ENCODE data around the gene FNTB. TPM values are rescaled to one million over a fixed set of nuclear protein-coding genes. Genes with fewer than 3 reads are reported as not detected.
"Not testable (repeated sequence)": the region's sequence is repeated elsewhere in the genome, so short reads cannot be mapped to it uniquely, and the experiment has no call there.

Gene FNTB
- total RNA-seq, 1 donor from 2014 or later, result 19.9 TPM

DNA sequence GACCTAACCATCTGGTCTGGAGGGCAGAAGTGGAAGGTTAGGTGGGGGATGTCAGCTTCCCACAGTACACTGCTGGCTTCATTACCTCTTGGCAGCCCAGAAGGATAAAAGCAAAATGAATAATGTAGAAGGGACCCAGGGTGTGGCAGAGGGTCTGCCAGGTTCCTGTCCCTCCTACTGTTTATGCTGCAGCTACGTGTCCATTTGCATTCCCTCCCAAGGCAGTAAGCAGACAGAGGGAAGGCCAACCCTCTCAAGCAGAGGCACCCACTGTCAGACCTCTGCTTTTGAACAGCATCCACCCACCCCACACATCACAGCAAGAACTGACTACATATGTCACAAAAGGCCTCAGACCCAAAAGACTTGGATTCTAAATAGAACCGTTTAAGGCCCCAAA, 96.2 kb downstream of the FNTB start:
- Histone ChIP-seq H3K4me2 (ENCODE audit: low read length) (no peak overlapping the region), H3K79me2 (ENCODE audit: insufficient read depth, low read length) (peaks cover 35% of the 10 kb centered on the region), H2AFZ (ENCODE audit: low read depth, low read length) (no peak overlapping the region), H3K9ac (ENCODE audit: low read length) (no peak overlapping the region), H3K9me3 (ENCODE audit: insufficient read depth, low read depth, low read length) (no peaks in the 10 kb centered on the region), H3K36me3 (ENCODE audit: insufficient read depth, low read length) (peaks cover 43% of the 10 kb centered on the region), H3K4me1 (ENCODE audit: insufficient read depth, low read length) (peaks cover 2% of the 10 kb centered on the region), H3K27me3 (ENCODE audit: insufficient read depth, low read length) (no peaks in the 10 kb centered on the region), H4K20me1 (ENCODE audit: insufficient read depth, low read length) (peaks cover 59% of the 10 kb centered on the region), H3K4me3 (ENCODE audit: insufficient read depth, low read depth, low read length) (no peak overlapping the region), H3K27ac (ENCODE audit: low read depth, low read length) (no peak overlapping the region)
- no peaks in the 10 kb centered on the region for H3K27me3 Mint-ChIP-seq (ENCODE audit: low read depth, unreplicated experiment)
- DNase-seq (ENCODE audit: low read depth), result no peak
- H3K4me3 Mint-ChIP-seq (ENCODE audit: unreplicated experiment), result no peak overlapping the region
- peaks cover 46% of the 10 kb centered on the region for H3K36me3 Mint-ChIP-seq (ENCODE audit: low read depth, unreplicated experiment)
- TF ChIP-seq EZH2 (IDR thresholded peaks at IDR 0.05; ENCODE audit: insufficient read depth, low read length), result no peak
- TF ChIP-seq, protein P1, sequence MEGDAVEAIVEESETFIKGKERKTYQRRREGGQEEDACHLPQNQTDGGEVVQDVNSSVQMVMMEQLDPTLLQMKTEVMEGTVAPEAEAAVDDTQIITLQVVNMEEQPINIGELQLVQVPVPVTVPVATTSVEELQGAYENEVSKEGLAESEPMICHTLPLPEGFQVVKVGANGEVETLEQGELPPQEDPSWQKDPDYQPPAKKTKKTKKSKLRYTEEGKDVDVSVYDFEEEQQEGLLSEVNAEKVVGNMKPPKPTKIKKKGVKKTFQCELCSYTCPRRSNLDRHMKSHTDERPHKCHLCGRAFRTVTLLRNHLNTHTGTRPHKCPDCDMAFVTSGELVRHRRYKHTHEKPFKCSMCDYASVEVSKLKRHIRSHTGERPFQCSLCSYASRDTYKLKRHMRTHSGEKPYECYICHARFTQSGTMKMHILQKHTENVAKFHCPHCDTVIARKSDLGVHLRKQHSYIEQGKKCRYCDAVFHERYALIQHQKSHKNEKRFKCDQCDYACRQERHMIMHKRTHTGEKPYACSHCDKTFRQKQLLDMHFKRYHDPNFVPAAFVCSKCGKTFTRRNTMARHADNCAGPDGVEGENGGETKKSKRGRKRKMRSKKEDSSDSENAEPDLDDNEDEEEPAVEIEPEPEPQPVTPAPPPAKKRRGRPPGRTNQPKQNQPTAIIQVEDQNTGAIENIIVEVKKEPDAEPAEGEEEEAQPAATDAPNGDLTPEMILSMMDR (IDR thresholded peaks at IDR 0.05; ENCODE audit: insufficient read depth, low read depth, low read length), result no peak
- no peak overlapping the region for H3K27ac Mint-ChIP-seq (ENCODE audit: unreplicated experiment)
- H3K9me3 Mint-ChIP-seq (ENCODE audit: unreplicated experiment), result peaks cover 11% of the 10 kb centered on the region
- H3K4me1 Mint-ChIP-seq (ENCODE audit: low read depth, unreplicated experiment), result peaks cover 18% of the 10 kb centered on the region
- no peak for FAIRE-seq

DNA sequence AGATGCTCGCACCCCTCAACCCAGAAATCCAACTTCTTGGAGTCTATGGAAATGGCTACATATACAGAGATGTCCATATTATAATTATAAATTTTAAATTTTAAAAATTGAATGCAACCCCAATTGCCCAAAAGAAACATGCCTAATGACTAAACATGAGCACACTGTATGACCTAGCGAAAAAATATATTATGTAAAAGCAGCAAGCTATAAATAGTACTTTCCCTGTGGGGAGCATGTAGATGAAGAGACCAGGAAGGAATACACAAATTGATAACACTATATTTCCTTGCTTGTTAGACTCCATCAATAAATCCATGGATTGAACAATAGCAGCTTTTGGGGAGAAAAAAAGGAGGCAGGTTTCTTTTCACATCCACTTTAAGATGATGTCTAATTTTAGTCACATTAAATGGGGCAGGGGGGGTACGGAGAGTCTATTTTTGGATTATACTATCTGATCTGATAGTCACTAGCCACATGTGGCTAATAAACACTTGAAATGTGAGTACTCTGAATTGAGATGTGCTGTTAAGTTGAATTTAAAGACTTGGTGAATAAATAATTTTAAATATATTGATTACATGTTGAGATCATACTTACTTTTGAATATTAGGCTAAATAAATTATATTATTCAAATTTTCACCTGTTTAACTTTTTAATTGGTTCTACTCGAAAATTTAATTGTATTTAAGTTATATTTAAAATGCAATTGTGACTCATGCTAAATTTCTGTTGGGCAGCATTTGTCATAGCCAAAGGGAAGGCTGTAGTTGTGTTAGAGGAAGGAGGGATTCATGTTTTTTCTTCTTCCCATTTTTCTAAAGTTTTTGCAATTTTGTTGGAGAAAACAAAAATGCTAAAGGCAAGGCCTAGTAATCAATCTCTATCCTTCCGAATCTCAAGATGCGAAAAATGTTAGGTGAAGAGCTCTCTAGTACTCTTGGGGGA, 98.1 kb downstream of the FNTB start:
- FAIRE-seq, result no peak
- Histone ChIP-seq H3K27me3 (ENCODE audit: insufficient read depth, low read length) (no peaks in the 10 kb centered on the region), H3K4me3 (ENCODE audit: insufficient read depth, low read depth, low read length) (no peak overlapping the region), H3K4me2 (ENCODE audit: low read length) (no peak overlapping the region), H3K9ac (ENCODE audit: low read length) (no peak overlapping the region), H3K4me1 (ENCODE audit: insufficient read depth, low read length) (peaks cover 2% of the 10 kb centered on the region), H3K27ac (ENCODE audit: low read depth, low read length) (no peak overlapping the region), H3K79me2 (ENCODE audit: insufficient read depth, low read length) (peaks cover 30% of the 10 kb centered on the region), H4K20me1 (ENCODE audit: insufficient read depth, low read length) (peaks cover 50% of the 10 kb centered on the region), H3K36me3 (ENCODE audit: insufficient read depth, low read length) (peaks cover 54% of the 10 kb centered on the region), H2AFZ (ENCODE audit: low read depth, low read length) (no peak overlapping the region), H3K9me3 (ENCODE audit: insufficient read depth, low read depth, low read length) (no peaks in the 10 kb centered on the region)
- no peaks in the 10 kb centered on the region for H3K27me3 Mint-ChIP-seq (ENCODE audit: low read depth, unreplicated experiment)
- peaks cover 12% of the 10 kb centered on the region for H3K9me3 Mint-ChIP-seq (ENCODE audit: unreplicated experiment)
- H3K36me3 Mint-ChIP-seq (ENCODE audit: low read depth, unreplicated experiment), result peaks cover 42% of the 10 kb centered on the region
- peaks cover 17% of the 10 kb centered on the region for H3K4me1 Mint-ChIP-seq (ENCODE audit: low read depth, unreplicated experiment)
- no peak overlapping the region for H3K4me3 Mint-ChIP-seq (ENCODE audit: unreplicated experiment)
- no peak for DNase-seq (ENCODE audit: low read depth)
- H3K27ac Mint-ChIP-seq (ENCODE audit: unreplicated experiment), result no peak overlapping the region
- TF ChIP-seq, protein P1 (IDR thresholded peaks at IDR 0.05; ENCODE audit: insufficient read depth, low read depth, low read length), result no peak
- no peak for TF ChIP-seq EZH2 (IDR thresholded peaks at IDR 0.05; ENCODE audit: insufficient read depth, low read length)

DNA sequence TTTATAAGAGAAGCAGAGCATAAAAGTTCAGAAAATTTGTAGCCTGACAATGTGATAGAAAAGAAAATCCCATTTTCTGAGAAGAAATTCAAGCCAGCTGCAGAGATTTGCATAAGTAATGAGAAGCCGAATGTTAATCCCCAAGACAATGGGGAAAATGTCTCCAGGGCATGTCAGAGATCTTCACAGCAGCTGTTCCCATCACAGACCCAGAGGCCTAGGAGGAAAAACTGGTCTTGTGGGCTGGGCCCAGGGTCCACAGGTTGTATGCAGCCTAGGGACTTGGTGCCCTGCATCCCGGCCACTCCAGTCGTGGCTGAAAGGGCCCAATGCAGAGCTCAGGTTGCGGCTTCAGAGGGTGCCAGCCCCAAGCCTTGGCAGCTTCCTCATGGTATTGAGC, 100.0 kb downstream of the FNTB start:
- H3K79me2 ChIP-seq (ENCODE audit: insufficient read depth, low read length), result peaks cover 19% of the 10 kb centered on the region
- H3K27me3 ChIP-seq (ENCODE audit: insufficient read depth, low read length); H3K4me1 Mint-ChIP-seq (ENCODE audit: low read depth, unreplicated experiment); FAIRE-seq; H3K9ac ChIP-seq (ENCODE audit: low read length); DNase-seq (ENCODE audit: low read depth); H3K4me1 ChIP-seq (ENCODE audit: insufficient read depth, low read length); H3K4me3 Mint-ChIP-seq (ENCODE audit: unreplicated experiment); H3K9me3 ChIP-seq (ENCODE audit: insufficient read depth, low read depth, low read length); H2AFZ ChIP-seq (ENCODE audit: low read depth, low read length); H3K4me2 ChIP-seq (ENCODE audit: low read length); H3K4me3 ChIP-seq (ENCODE audit: insufficient read depth, low read depth, low read length); H3K27me3 Mint-ChIP-seq (ENCODE audit: low read depth, unreplicated experiment); H3K27ac ChIP-seq (ENCODE audit: low read depth, low read length); H3K27ac Mint-ChIP-seq (ENCODE audit: unreplicated experiment): not testable (repeated sequence)
- Mint-ChIP-seq H3K36me3 (ENCODE audit: low read depth, unreplicated experiment) (peaks cover 38% of the 10 kb centered on the region), H3K9me3 (ENCODE audit: unreplicated experiment) (peaks cover 12% of the 10 kb centered on the region)
- H4K20me1 ChIP-seq (ENCODE audit: insufficient read depth, low read length), result peaks cover 40% of the 10 kb centered on the region
- H3K36me3 ChIP-seq (ENCODE audit: insufficient read depth, low read length), result peaks cover 52% of the 10 kb centered on the region

DNA sequence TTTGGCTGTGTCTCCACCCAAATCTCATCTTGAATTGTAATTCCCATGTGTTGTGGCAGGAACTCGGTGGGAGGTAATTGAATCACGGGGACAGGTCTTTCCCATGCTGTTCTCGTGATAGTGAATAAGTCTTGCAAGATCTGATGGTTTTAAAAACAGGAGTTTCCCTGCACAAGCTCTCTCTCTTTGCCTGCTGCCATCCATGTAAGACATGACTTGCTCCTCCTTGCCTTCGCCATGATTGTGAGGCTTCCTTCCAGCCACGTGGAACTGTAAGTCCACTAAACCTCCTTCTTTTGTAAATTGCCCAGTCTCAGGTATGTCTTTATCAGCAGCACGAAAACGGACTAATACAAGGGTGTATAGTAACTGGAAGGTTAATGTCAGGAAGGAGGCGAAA, 101.1 kb downstream of the FNTB start:
- H3K27ac ChIP-seq (ENCODE audit: low read depth, low read length); H3K4me3 Mint-ChIP-seq (ENCODE audit: unreplicated experiment); H3K27ac Mint-ChIP-seq (ENCODE audit: unreplicated experiment); H3K9me3 ChIP-seq (ENCODE audit: insufficient read depth, low read depth, low read length); H2AFZ ChIP-seq (ENCODE audit: low read depth, low read length); H3K27me3 ChIP-seq (ENCODE audit: insufficient read depth, low read length); H3K4me2 ChIP-seq (ENCODE audit: low read length); H3K4me1 Mint-ChIP-seq (ENCODE audit: low read depth, unreplicated experiment); H3K4me1 ChIP-seq (ENCODE audit: insufficient read depth, low read length); H3K9ac ChIP-seq (ENCODE audit: low read length); H3K4me3 ChIP-seq (ENCODE audit: insufficient read depth, low read depth, low read length); H3K27me3 Mint-ChIP-seq (ENCODE audit: low read depth, unreplicated experiment); FAIRE-seq; H3K79me2 ChIP-seq (ENCODE audit: insufficient read depth, low read length); DNase-seq (ENCODE audit: low read depth): not testable (repeated sequence)
- peaks cover 56% of the 10 kb centered on the region for H3K36me3 ChIP-seq (ENCODE audit: insufficient read depth, low read length)
- Mint-ChIP-seq H3K36me3 (ENCODE audit: low read depth, unreplicated experiment) (peaks cover 34% of the 10 kb centered on the region), H3K9me3 (ENCODE audit: unreplicated experiment) (peaks cover 12% of the 10 kb centered on the region)
- peaks cover 29% of the 10 kb centered on the region for H4K20me1 ChIP-seq (ENCODE audit: insufficient read depth, low read length)

Data from astrocyte (in vitro differentiated cells and primary cell).